GM19468 (cell line): ENCODE results near the gene CUL1.

Source experiments
- ATAC-seq: cut with Tn5 transposase; IDR thresholded peaks from one replicate; pipeline ENCODE4 v1.9.1; 2021; ENCODE audit warnings: mild to moderate bottlenecking, moderate library complexity, moderate number of reproducible peaks; ENCODE audit not compliant: unreplicated experiment; ENCODE audit errors: extremely low read depth

Gene CUL1

GRCh38 chr7:148834605-148835004 is 135.9 kb downstream of the CUL1 start:
- ATAC-seq, result no peak

- ATAC-seq, result no peak
Measured at GRCh38 chr7:148835854-148836253, 137.2 kb downstream of the CUL1 start.

- ATAC-seq, result no peak
Measured at GRCh38 chr7:148838905-148839304, 140.2 kb downstream of the CUL1 start.

- no peak for ATAC-seq
Measured at GRCh38 chr7:148847815-148848734, 149.4 kb downstream of the CUL1 start.

GRCh38 chr7:148849393-148850098 is 150.8 kb downstream of the CUL1 start:
- no peak for ATAC-seq

- ATAC-seq, result no peak
Measured at GRCh38 chr7:148850564-148850963, 151.9 kb downstream of the CUL1 start.
